Skin of body (tissue), 2 donors: Measurements from ENCODE around the gene CLK3. TPM values are rescaled to one million over a fixed set of nuclear protein-coding genes. Genes with fewer than 3 reads are reported as not detected.
"Not testable (repeated sequence)": the region's sequence is repeated elsewhere in the genome, so short reads cannot be mapped to it uniquely, and the experiment has no call there.

Experiments used
- DNase-seq: peaks from one replicate; lab custom pipeline; 2025; lab: John Stamatoyannopoulos, UW
- total RNA-seq: library from RNA; depleted of rRNA; stranded (reverse); fragments of >200 nt; gene quantifications from one replicate; pipeline ENCODE4 v1.2.3, GENCODE V29; 2014

CLK3 gene
- total RNA-seq, 1 donor from 2014 or later = 41.1 TPM

GRCh38 chr15:74620636-74621545 lies 5.3 kb downstream of the CLK3 start:
- DNase-seq = peak; percentile 31

- no peak for DNase-seq
These were observed 5.9 kb downstream of the CLK3 start for GRCh38 chr15:74621546-74621920.

GRCh38 chr15:74621936-74622335 lies 6.3 kb downstream of the CLK3 start:
- no peak for DNase-seq

GRCh38 chr15:74622758-74623157 lies 7.1 kb downstream of the CLK3 start:
- no peak for DNase-seq

GRCh38 chr15:74624020-74624602 lies 8.5 kb downstream of the CLK3 start:
- no peak for DNase-seq

GRCh38 chr15:74625693-74626092 lies 10.1 kb downstream of the CLK3 start:
- DNase-seq = no peak

GRCh38 chr15:74626336-74626735 lies 10.7 kb downstream of the CLK3 start:
- DNase-seq = no peak

GRCh38 chr15:74626752-74627692 lies 11.4 kb downstream of the CLK3 start:
- no peak for DNase-seq

GRCh38 chr15:74627766-74628165 lies 12.1 kb downstream of the CLK3 start:
- no peak for DNase-seq

- DNase-seq = no peak
These were observed 12.6 kb downstream of the CLK3 start for GRCh38 chr15:74628199-74628598.

- DNase-seq = no peak
These were observed 13.3 kb downstream of the CLK3 start for GRCh38 chr15:74628949-74629348.

- not testable (repeated sequence) for DNase-seq
These were observed 14.1 kb downstream of the CLK3 start for GRCh38 chr15:74629696-74630095.

GRCh38 chr15:74630284-74631086 lies 14.8 kb downstream of the CLK3 start:
- no peak for DNase-seq

GRCh38 chr15:74631087-74631385 lies 15.4 kb downstream of the CLK3 start:
- no peak for DNase-seq

- DNase-seq = no peak
These were observed 15.8 kb downstream of the CLK3 start for GRCh38 chr15:74631408-74631807.

- DNase-seq = no peak
These were observed 16.4 kb downstream of the CLK3 start for GRCh38 chr15:74631935-74632560.

GRCh38 chr15:74632601-74633000 lies 17.0 kb downstream of the CLK3 start:
- no peak for DNase-seq

- no peak for DNase-seq
These were observed 18.1 kb downstream of the CLK3 start for GRCh38 chr15:74633781-74634180.

GRCh38 chr15:74635228-74635627 lies 19.6 kb downstream of the CLK3 start:
- DNase-seq = peak; percentile 41

GRCh38 chr15:74636984-74637383 lies 21.3 kb downstream of the CLK3 start:
- no peak for DNase-seq

GRCh38 chr15:74641151-74641550 lies 25.5 kb downstream of the CLK3 start:
- DNase-seq = no peak
